Hepatocyte (in vitro differentiated cells): ENCODE data around the gene LY6G5B. TPM values are rescaled to one million over a fixed set of nuclear protein-coding genes. Genes with fewer than 3 reads are reported as not detected.

ENCODE experiments used
- DNase-seq: peaks from one replicate; pipeline ENCODE4 v3.0.0-alpha.2; 2016; ENCODE audit warnings: low spot score
- H2AFZ ChIP-seq: fragments of 200-600 bp; sonication (generic); 2 replicates; pipeline ENCODE4 v1.6.0; 2016; ENCODE audit warnings: antibody characterized with exemption, mild to moderate bottlenecking
- H3K27ac ChIP-seq: fragments of 200-600 bp; sonication (generic); 2 replicates; pipeline ENCODE4 v1.5.1; 2016; ENCODE audit warnings: mild to moderate bottlenecking
- H3K27me3 ChIP-seq: fragments of 200-600 bp; sonication (generic); 2 replicates; pipeline ENCODE4 v1.6.1; 2016
- H3K36me3 ChIP-seq: fragments of 200-600 bp; sonication (generic); replicated peaks from 2 replicates; pipeline ENCODE4 v1.5.1; 2016; ENCODE audit warnings: low read depth; ENCODE audit not compliant: insufficient read depth
- H3K4me1 ChIP-seq: fragments of 200-600 bp; sonication (generic); 2 replicates; pipeline ENCODE4 v1.5.1; 2016; ENCODE audit warnings: mild to moderate bottlenecking, moderate library complexity; ENCODE audit not compliant: insufficient read depth
- H3K4me2 ChIP-seq: fragments of 200-600 bp; sonication (generic); 2 replicates; pipeline ENCODE4 v1.6.0; 2016
- H3K4me3 ChIP-seq: fragments of 200-600 bp; sonication (generic); 2 replicates; pipeline ENCODE4 v1.5.1; 2016; ENCODE audit warnings: mild to moderate bottlenecking
- H3K79me2 ChIP-seq: fragments of 200-600 bp; sonication (generic); 2 replicates; pipeline ENCODE4 v1.6.0; 2017; ENCODE audit warnings: mild to moderate bottlenecking
- H3K9me2 ChIP-seq: fragments of 200-600 bp; sonication (generic); replicated peaks from 2 replicates; pipeline ENCODE4 v1.6.0; 2017; ENCODE audit warnings: mild to moderate bottlenecking; ENCODE audit not compliant: insufficient read depth
- H3K9me3 ChIP-seq: fragments of 200-600 bp; sonication (generic); 2 replicates; pipeline ENCODE4 v1.5.1; 2016; ENCODE audit warnings: low read depth, mild to moderate bottlenecking
- H4K20me1 ChIP-seq: fragments of 200-600 bp; sonication (generic); 2 replicates; pipeline ENCODE4 v1.6.0; 2016; ENCODE audit warnings: mild to moderate bottlenecking; ENCODE audit not compliant: insufficient read depth, poor library complexity, severe bottlenecking
- EZH2 ChIP-seq: fragments of 200-600 bp; sonication (generic); IDR thresholded peaks from 2 replicates; pipeline ENCODE4 v1.6.1; 2016; ENCODE audit warnings: antibody characterized with exemption, mild to moderate bottlenecking, borderline replicate concordance
- EZH2phosphoT487 ChIP-seq: fragments of 200-600 bp; sonication (generic); IDR thresholded peaks from one replicate; pipeline ENCODE4 v1.6.1; 2018; ENCODE audit warnings: antibody characterized with exemption, mild to moderate bottlenecking, low read depth, moderate library complexity; ENCODE audit not compliant: unreplicated experiment, severe bottlenecking
- WGBS: methylation state at CpG from one replicate; pipeline ENCODE4 v1.1.6; 2016; ENCODE audit warnings: low lambda C conversion rate; ENCODE audit errors: missing lambda C conversion rate; 5-methylcytosine and 5-hydroxymethylcytosine counted together
- polyA plus RNA-seq: library from polyadenylated mRNA; unstranded; fragments of >200 nt; fragmentation: Nextera tagmentation; extraction: Ambion mirVana; gene quantifications from 2 replicates; pipeline ENCODE4 v1.2.1, GENCODE V29; 2016
- total RNA-seq: library from RNA; depleted of rRNA; stranded (reverse); fragments of >200 nt; gene quantifications from 2 replicates; pipeline ENCODE4 v1.2.3, GENCODE V29; 2014
- TF ChIP-seq, protein P1 (sequence below): fragments of 200-600 bp; sonication (generic); IDR thresholded peaks from 2 replicates; pipeline ENCODE4 v1.5.1; 2016; ENCODE audit warnings: antibody characterized with exemption, mild to moderate bottlenecking; ENCODE audit not compliant: poor library complexity

The LY6G5B gene
- total and polyA plus RNA-seq, 2 experiments from 2014 or later, result 5.3 to 14.9 TPM

DNA sequence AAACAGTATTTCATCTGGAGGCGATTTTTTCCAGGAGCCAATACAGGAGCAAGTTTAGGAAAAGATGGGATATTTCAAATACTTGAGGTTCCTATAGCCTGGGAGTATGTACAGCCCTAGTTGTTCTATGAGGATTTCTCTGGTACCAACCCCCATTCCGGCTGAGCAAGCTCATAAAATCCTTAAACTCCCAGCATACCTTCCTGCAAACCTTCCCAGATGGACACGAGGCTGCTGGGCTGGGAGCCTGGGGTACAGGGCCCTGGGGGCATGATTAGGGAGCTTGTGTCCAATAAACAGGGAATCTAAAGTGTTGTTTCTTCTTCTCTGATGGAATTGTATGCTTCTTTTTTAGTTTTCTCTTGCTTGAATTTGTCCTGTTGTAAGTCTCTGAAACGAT, 47.8 kb upstream of the LY6G5B start:
- peaks cover 57% of the 10 kb centered on the region for H3K79me2 ChIP-seq
- peaks cover 26% of the 10 kb centered on the region for H4K20me1 ChIP-seq
- H3K27ac ChIP-seq, result peak overlapping the region; percentile 95
- H3K27me3 ChIP-seq, result no peaks in the 10 kb centered on the region
- H3K4me3 ChIP-seq, result peak overlapping the region; percentile 51
- H3K9me3 ChIP-seq, result no peaks in the 10 kb centered on the region
- 10% methylated on average over 4 of the region's 4 CpGs for WGBS
- TF ChIP-seq, protein P1, sequence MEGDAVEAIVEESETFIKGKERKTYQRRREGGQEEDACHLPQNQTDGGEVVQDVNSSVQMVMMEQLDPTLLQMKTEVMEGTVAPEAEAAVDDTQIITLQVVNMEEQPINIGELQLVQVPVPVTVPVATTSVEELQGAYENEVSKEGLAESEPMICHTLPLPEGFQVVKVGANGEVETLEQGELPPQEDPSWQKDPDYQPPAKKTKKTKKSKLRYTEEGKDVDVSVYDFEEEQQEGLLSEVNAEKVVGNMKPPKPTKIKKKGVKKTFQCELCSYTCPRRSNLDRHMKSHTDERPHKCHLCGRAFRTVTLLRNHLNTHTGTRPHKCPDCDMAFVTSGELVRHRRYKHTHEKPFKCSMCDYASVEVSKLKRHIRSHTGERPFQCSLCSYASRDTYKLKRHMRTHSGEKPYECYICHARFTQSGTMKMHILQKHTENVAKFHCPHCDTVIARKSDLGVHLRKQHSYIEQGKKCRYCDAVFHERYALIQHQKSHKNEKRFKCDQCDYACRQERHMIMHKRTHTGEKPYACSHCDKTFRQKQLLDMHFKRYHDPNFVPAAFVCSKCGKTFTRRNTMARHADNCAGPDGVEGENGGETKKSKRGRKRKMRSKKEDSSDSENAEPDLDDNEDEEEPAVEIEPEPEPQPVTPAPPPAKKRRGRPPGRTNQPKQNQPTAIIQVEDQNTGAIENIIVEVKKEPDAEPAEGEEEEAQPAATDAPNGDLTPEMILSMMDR, result no peak
- no peak for TF ChIP-seq EZH2phosphoT487
- no peak for TF ChIP-seq EZH2
- no peaks in the 10 kb centered on the region for H3K9me2 ChIP-seq
- peak overlapping the region; percentile 91 for H3K4me2 ChIP-seq
- H3K36me3 ChIP-seq, result no peaks in the 10 kb centered on the region
- no peak for DNase-seq
- H3K4me1 ChIP-seq, result peaks cover 8% of the 10 kb centered on the region
- H2AFZ ChIP-seq, result no peak overlapping the region

DNA sequence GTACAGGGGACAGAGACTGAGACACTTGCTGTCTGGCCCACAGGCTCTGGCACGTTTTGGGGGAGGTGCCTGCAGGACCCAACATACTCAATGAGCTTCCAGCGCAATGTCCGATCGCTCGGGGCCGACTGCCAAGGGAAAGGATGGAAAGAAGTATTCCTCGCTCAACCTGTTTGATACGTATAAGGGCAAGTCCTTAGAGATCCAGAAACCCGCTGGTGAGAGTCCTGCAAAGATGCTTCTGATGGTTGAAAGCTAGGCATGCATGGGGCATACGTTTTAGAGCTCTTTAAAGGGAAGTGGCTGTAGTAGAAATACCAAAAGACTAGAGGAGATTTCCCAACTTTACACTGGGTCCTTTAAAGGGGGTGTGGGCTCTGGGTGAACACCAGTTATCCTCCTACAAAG, 47.1 kb upstream of the LY6G5B start:
- Histone ChIP-seq H3K9me3 (no peaks in the 10 kb centered on the region), H3K9me2 (no peaks in the 10 kb centered on the region), H3K79me2 (peaks cover 57% of the 10 kb centered on the region), H3K27ac (peak overlapping the region; percentile 95), H3K4me3 (no peak overlapping the region), H3K27me3 (no peaks in the 10 kb centered on the region), H2AFZ (no peak overlapping the region), H3K4me2 (peak overlapping the region; percentile 91), H4K20me1 (peaks cover 26% of the 10 kb centered on the region), H3K36me3 (no peaks in the 10 kb centered on the region), H3K4me1 (peaks cover 8% of the 10 kb centered on the region)
- DNase-seq, result no peak
- TF ChIP-seq EZH2 (no peak), EZH2phosphoT487 (no peak)
- TF ChIP-seq, protein P1, result no peak
- 66% methylated on average over 10 of the region's 10 CpGs for WGBS

DNA sequence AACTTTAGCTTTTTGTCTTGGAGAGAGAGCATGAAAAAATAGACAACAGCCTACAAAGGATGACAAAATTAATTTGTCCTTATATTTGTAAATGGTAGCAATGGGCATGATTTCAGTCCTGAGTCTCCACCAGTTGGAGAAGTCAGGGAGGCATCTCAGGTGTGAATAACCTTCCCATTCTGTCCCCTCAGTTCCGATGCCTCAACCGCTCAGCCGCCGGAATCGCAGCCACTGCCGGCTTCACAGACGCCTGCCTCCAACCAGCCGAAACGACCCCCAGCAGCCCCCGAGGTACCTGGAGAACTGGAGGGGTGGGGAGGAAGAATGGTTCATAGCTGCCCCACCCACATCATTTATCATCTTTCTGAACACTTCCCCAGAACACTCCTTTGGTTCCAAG, 45.7 kb upstream of the LY6G5B start:
- TF ChIP-seq EZH2phosphoT487 (no peak), EZH2 (no peak)
- TF ChIP-seq, protein P1, result no peak
- WGBS, result 97% methylated on average over 10 of the region's 10 CpGs
- Histone ChIP-seq H3K4me2 (no peak overlapping the region), H2AFZ (no peak overlapping the region), H3K27ac (no peak overlapping the region), H3K27me3 (no peaks in the 10 kb centered on the region), H3K36me3 (no peaks in the 10 kb centered on the region), H3K9me2 (no peaks in the 10 kb centered on the region), H4K20me1 (peaks cover 31% of the 10 kb centered on the region), H3K4me3 (no peak overlapping the region), H3K4me1 (peaks cover 8% of the 10 kb centered on the region), H3K79me2 (peaks cover 61% of the 10 kb centered on the region), H3K9me3 (no peaks in the 10 kb centered on the region)
- no peak for DNase-seq

DNA sequence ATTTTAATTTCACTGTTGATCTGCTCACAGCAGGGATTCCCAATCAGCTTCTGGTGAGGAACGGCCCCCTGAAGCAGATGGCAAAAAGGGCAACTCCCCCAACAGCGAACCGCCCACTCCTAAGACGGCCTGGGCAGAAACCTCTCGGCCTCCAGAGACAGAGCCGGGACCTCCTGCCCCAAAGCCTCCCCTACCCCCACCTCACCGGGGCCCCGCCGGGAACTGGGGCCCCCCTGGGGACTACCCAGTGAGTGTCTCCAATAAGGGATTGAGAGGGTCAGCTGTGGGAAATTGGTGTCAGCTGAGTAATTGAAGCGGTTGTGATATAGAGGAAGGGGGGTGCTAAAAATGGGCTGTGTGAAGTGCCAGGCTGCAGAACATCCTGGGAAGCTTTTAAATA, 42.8 kb upstream of the LY6G5B start:
- Histone ChIP-seq H3K36me3 (no peaks in the 10 kb centered on the region), H4K20me1 (peaks cover 25% of the 10 kb centered on the region), H3K4me2 (no peak overlapping the region), H3K27me3 (no peaks in the 10 kb centered on the region), H3K4me1 (peaks cover 8% of the 10 kb centered on the region), H3K27ac (no peak overlapping the region), H3K4me3 (no peak overlapping the region), H3K9me3 (no peaks in the 10 kb centered on the region), H3K79me2 (peaks cover 50% of the 10 kb centered on the region), H2AFZ (no peak overlapping the region), H3K9me2 (no peaks in the 10 kb centered on the region)
- TF ChIP-seq, protein P1, result no peak
- no peak for TF ChIP-seq EZH2
- TF ChIP-seq EZH2phosphoT487, result no peak
- WGBS, result 98% methylated on average over 9 of the region's 10 CpGs
- DNase-seq, result no peak
